Neural cell (in vitro differentiated cells): ENCODE measurements around the gene CARD14. TPM values are rescaled to one million over a fixed set of nuclear protein-coding genes. Genes with fewer than 3 reads are reported as not detected.

Experiments used
- H2AFZ ChIP-seq: fragments of 200-600, 300-800 bp; sonication (generic), shearing (Covaris generic); 2 replicates; pipeline ENCODE4 v1.6.0; 2014; ENCODE audit warnings: low read depth, mild to moderate bottlenecking, antibody characterized with exemption, low read length, moderate library complexity
- H3F3A ChIP-seq: fragments of 200-600 bp; shearing (Covaris generic); 2 replicates; pipeline ENCODE4 v1.6.1; 2016; ENCODE audit warnings: mild to moderate bottlenecking, moderate library complexity, mixed read lengths, antibody characterized with exemption, low read length; ENCODE audit not compliant: insufficient read depth, poor library complexity, severe bottlenecking
- H3K27ac ChIP-seq: fragments of 200-600, 300-800 bp; sonication (generic), shearing (Covaris generic); 2 replicates; pipeline ENCODE4 v1.5.1; 2014; ENCODE audit warnings: mild to moderate bottlenecking, low read length, moderate library complexity
- H3K27me3 ChIP-seq: fragments of 300-800, 200-600 bp; sonication (generic), shearing (Covaris generic); 2 replicates; pipeline ENCODE4 v1.6.0; 2014; ENCODE audit warnings: mild to moderate bottlenecking, low read depth, low read length, moderate library complexity; ENCODE audit not compliant: insufficient read depth
- H3K36me3 ChIP-seq: fragments of 300-800, 200-600 bp; sonication (generic), shearing (Covaris generic); 2 replicates; pipeline ENCODE4 v1.5.1; 2014; ENCODE audit warnings: mild to moderate bottlenecking, antibody characterized with exemption, low read length, moderate library complexity; ENCODE audit not compliant: insufficient read depth
- H3K4me2 ChIP-seq: fragments of 300-800, 200-600 bp; sonication (generic), shearing (Covaris generic); 2 replicates; pipeline ENCODE4 v1.6.0; 2014; ENCODE audit warnings: mild to moderate bottlenecking, low read length
- H3K4me3 ChIP-seq: fragments of 300-800, 200-600 bp; sonication (generic), shearing (Covaris generic); 2 replicates; pipeline ENCODE4 v1.5.1; 2014; ENCODE audit warnings: mild to moderate bottlenecking, low read length, moderate library complexity
- H3K79me2 ChIP-seq: fragments of 200-600 bp; shearing (Covaris generic); replicated peaks from 2 replicates; pipeline ENCODE4 v1.6.0; 2014; ENCODE audit warnings: mild to moderate bottlenecking, low read length, moderate library complexity; ENCODE audit not compliant: insufficient read depth
- H3K9ac ChIP-seq: fragments of 300-800, 200-600 bp; sonication (generic), shearing (Covaris generic); 2 replicates; pipeline ENCODE4 v1.6.1; 2016; ENCODE audit warnings: mild to moderate bottlenecking, low read length, mixed read lengths
- H3K9me2 ChIP-seq: fragments of 200-600 bp; shearing (Covaris generic); 2 replicates; pipeline ENCODE4 v1.6.1; 2016; ENCODE audit warnings: mild to moderate bottlenecking, low read length, mixed read lengths; ENCODE audit not compliant: insufficient read depth
- H3K9me3 ChIP-seq: fragments of 200-600, 300-800 bp; sonication (generic), shearing (Covaris generic); 2 replicates; pipeline ENCODE4 v1.6.1; 2016; ENCODE audit warnings: mild to moderate bottlenecking, mixed run types, low read length, moderate library complexity, mixed read lengths
- H4K20me1 ChIP-seq: fragments of 200-600 bp; shearing (Covaris generic); 2 replicates; pipeline ENCODE4 v1.6.1; 2016; ENCODE audit warnings: mild to moderate bottlenecking, mixed run types; ENCODE audit not compliant: insufficient read depth
- EP300 ChIP-seq: fragments of 450-650 bp; conservative IDR thresholded peaks from 2 replicates; pipeline ENCODE4 v1.6.1; 2014; ENCODE audit warnings: antibody characterized with exemption, mild to moderate bottlenecking, moderate library complexity; ENCODE audit not compliant: poor library complexity, severe bottlenecking
- EZH2 ChIP-seq: fragments of 200-600, 300-800 bp; shearing (Covaris generic), sonication (generic); IDR thresholded peaks from 2 replicates; pipeline ENCODE4 v1.6.1; 2014; ENCODE audit warnings: antibody characterized with exemption, low read length, borderline replicate concordance, mild to moderate bottlenecking; ENCODE audit not compliant: insufficient read depth, poor library complexity, severe bottlenecking
- MXI1 ChIP-seq: fragments of 450-650 bp; conservative IDR thresholded peaks from 2 replicates; pipeline ENCODE4 v1.6.1; 2014; ENCODE audit warnings: antibody characterized with exemption, mild to moderate bottlenecking; ENCODE audit not compliant: poor library complexity, severe bottlenecking
- POLR2AphosphoS5 ChIP-seq: IDR thresholded peaks from 2 replicates; pipeline ENCODE4 v1.6.1; 2012
- RAD21 ChIP-seq: fragments of 450-650 bp; conservative IDR thresholded peaks from 2 replicates; pipeline ENCODE4 v1.6.1; 2014; ENCODE audit warnings: antibody characterized with exemption, mild to moderate bottlenecking, moderate library complexity
- SMC3 ChIP-seq: fragments of 450-650 bp; conservative IDR thresholded peaks from 2 replicates; pipeline ENCODE4 v1.6.1; 2014; ENCODE audit warnings: antibody characterized with exemption, mild to moderate bottlenecking, moderate library complexity; ENCODE audit not compliant: poor library complexity
- TAF1 ChIP-seq: IDR thresholded peaks from 2 replicates; pipeline ENCODE4 v1.6.1; 2012; ENCODE audit warnings: low read depth
- polyA plus RNA-seq: library from polyadenylated mRNA; depleted of rRNA; stranded (reverse); fragments of >200 nt; gene quantifications from 2 replicates; pipeline ENCODE4 v1.2.3, GENCODE V29; 2014
- TF ChIP-seq, protein P1 (sequence below): IDR thresholded peaks from 2 replicates; pipeline ENCODE4 v1.6.1; 2012; ENCODE audit warnings: borderline replicate concordance
- TF ChIP-seq, protein P2 (sequence below): fragments of 450-650 bp; IDR thresholded peaks from 2 replicates; pipeline ENCODE4 v1.5.1; 2014; ENCODE audit warnings: antibody characterized with exemption, mild to moderate bottlenecking, moderate library complexity; ENCODE audit not compliant: poor library complexity, severe bottlenecking

Gene CARD14
- polyA plus RNA-seq, 1 donor from 2014 or later = 0.12 TPM

DNA sequence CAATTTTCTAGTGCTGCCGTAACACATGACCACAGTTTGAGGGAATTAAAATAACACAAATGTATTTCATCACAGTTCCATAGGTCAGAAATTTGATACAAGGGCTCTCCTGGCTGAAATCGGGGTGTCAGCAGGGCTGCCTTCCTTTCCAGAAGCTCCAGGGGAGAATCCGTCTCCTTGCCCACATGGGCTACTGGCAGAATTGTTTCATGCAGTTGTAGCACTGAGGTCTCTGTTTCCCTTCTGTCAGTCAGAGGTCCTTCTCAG is 43.4 kb upstream of the CARD14 start:
- no peaks in the 10 kb centered on the region for H3K9me3 ChIP-seq
- H4K20me1 ChIP-seq = no peaks in the 10 kb centered on the region
- H3K36me3 ChIP-seq = no peaks in the 10 kb centered on the region
- H2AFZ ChIP-seq = no peak overlapping the region
- H3K4me2 ChIP-seq = no peak overlapping the region
- H3K4me3 ChIP-seq = no peak overlapping the region
- no peak overlapping the region for H3K9ac ChIP-seq
- no peaks in the 10 kb centered on the region for H3K79me2 ChIP-seq
- no peak overlapping the region for H3K27ac ChIP-seq
- no peaks in the 10 kb centered on the region for H3F3A ChIP-seq
- H3K9me2 ChIP-seq = no peaks in the 10 kb centered on the region
- H3K27me3 ChIP-seq = no peaks in the 10 kb centered on the region
- no peak for TF ChIP-seq TAF1

DNA sequence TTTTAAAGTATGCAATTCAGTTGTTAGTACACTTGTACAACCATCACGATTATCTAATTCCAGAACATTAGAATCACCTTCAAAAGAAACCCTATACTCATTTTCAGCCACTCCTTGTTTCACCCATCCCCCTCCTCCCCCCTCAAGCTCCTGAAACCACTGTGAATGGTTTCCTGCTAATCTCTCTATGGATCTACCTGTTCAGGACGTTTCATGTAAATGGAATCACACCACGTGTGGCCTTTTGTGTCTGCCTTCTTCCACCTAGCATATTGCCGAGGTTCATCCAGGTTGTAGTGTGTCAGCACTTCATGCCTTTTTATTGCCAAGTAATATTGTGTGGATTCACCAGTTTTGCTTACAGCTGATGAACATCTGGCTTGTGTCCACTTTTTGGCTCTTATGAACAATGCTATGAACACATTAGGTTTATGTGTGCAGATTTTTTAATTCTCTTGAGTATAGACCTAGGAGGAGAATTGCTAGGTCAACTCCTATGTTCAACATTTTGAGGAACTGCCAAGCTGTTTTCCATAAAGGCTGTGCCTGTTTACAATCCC is 40.7 kb upstream of the CARD14 start:
- no peaks in the 10 kb centered on the region for H3K79me2 ChIP-seq

GRCh38 chr17:80130992-80131391 is 38.8 kb upstream of the CARD14 start:
- Histone ChIP-seq H3K9me3 (no peaks in the 10 kb centered on the region), H3K27ac (no peak overlapping the region)
- TF ChIP-seq, protein P1, sequence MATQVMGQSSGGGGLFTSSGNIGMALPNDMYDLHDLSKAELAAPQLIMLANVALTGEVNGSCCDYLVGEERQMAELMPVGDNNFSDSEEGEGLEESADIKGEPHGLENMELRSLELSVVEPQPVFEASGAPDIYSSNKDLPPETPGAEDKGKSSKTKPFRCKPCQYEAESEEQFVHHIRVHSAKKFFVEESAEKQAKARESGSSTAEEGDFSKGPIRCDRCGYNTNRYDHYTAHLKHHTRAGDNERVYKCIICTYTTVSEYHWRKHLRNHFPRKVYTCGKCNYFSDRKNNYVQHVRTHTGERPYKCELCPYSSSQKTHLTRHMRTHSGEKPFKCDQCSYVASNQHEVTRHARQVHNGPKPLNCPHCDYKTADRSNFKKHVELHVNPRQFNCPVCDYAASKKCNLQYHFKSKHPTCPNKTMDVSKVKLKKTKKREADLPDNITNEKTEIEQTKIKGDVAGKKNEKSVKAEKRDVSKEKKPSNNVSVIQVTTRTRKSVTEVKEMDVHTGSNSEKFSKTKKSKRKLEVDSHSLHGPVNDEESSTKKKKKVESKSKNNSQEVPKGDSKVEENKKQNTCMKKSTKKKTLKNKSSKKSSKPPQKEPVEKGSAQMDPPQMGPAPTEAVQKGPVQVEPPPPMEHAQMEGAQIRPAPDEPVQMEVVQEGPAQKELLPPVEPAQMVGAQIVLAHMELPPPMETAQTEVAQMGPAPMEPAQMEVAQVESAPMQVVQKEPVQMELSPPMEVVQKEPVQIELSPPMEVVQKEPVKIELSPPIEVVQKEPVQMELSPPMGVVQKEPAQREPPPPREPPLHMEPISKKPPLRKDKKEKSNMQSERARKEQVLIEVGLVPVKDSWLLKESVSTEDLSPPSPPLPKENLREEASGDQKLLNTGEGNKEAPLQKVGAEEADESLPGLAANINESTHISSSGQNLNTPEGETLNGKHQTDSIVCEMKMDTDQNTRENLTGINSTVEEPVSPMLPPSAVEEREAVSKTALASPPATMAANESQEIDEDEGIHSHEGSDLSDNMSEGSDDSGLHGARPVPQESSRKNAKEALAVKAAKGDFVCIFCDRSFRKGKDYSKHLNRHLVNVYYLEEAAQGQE = no peak
- TF ChIP-seq, protein P2, sequence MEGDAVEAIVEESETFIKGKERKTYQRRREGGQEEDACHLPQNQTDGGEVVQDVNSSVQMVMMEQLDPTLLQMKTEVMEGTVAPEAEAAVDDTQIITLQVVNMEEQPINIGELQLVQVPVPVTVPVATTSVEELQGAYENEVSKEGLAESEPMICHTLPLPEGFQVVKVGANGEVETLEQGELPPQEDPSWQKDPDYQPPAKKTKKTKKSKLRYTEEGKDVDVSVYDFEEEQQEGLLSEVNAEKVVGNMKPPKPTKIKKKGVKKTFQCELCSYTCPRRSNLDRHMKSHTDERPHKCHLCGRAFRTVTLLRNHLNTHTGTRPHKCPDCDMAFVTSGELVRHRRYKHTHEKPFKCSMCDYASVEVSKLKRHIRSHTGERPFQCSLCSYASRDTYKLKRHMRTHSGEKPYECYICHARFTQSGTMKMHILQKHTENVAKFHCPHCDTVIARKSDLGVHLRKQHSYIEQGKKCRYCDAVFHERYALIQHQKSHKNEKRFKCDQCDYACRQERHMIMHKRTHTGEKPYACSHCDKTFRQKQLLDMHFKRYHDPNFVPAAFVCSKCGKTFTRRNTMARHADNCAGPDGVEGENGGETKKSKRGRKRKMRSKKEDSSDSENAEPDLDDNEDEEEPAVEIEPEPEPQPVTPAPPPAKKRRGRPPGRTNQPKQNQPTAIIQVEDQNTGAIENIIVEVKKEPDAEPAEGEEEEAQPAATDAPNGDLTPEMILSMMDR = no peak
- TF ChIP-seq SMC3 = no peak
- TF ChIP-seq MXI1 = no peak
- TF ChIP-seq TAF1 = no peak
- no peak for TF ChIP-seq RAD21

More for the DNA sequence above, 40.7 kb upstream of the CARD14 start:
- Histone ChIP-seq H3K9me2 (no peaks in the 10 kb centered on the region), H3K36me3 (peaks cover 8% of the 10 kb centered on the region), H3K27ac (no peak overlapping the region), H3K27me3 (no peaks in the 10 kb centered on the region), H3K9ac (no peak overlapping the region), H3F3A (no peaks in the 10 kb centered on the region), H2AFZ (no peak overlapping the region), H3K9me3 (no peaks in the 10 kb centered on the region), H4K20me1 (no peaks in the 10 kb centered on the region), H3K4me3 (no peak overlapping the region), H3K4me2 (no peak overlapping the region)
- no peak for TF ChIP-seq POLR2AphosphoS5
- TF ChIP-seq RAD21 = no peak
- TF ChIP-seq, protein P1 = no peak
- TF ChIP-seq, protein P2 = no peak
- TF ChIP-seq EZH2 = no peak
- TF ChIP-seq TAF1 = no peak
- TF ChIP-seq MXI1 = no peak
- no peak for TF ChIP-seq EP300
- no peak for TF ChIP-seq SMC3

More at GRCh38 chr17:80130992-80131391, 38.8 kb upstream of the CARD14 start:
- Histone ChIP-seq H3K9me2 (no peaks in the 10 kb centered on the region), H3K79me2 (no peaks in the 10 kb centered on the region), H3K9ac (no peak overlapping the region), H4K20me1 (no peaks in the 10 kb centered on the region), H3K4me2 (no peak overlapping the region), H3K27me3 (no peaks in the 10 kb centered on the region), H3K36me3 (peaks cover 8% of the 10 kb centered on the region), H3F3A (no peaks in the 10 kb centered on the region), H2AFZ (no peak overlapping the region), H3K4me3 (no peak overlapping the region)
